ENCODE data around the gene SELENOF.

Gene SELENOF

DNA sequence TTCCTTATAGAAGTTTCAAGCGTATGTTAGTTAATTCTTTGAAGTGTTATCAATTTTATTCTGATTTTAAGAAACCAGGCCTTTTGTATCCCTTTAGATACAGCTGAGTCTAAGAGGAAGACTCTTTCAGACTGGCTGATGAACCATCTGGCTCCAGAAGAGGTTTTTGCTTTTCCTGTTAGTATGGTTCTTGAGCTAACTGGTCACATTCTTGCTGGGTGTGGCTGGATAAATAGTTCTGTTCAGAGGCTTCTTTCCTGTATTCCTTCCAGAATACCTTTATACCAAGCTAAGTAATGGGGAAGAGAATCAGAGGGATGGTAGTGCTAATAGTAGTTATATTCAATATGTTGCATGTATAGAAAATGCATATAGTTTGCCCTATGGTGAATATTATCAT is 13.0 kb upstream of the SELENOF start:
- Histone ChIP-seq H4K5ac (ENCODE audit: low read length) (no peak overlapping the region), H3K27ac (ENCODE audit: low read depth, low read length) (no peak overlapping the region), H2AK5ac (ENCODE audit: low read length) (no peak overlapping the region), H3K79me2 (ENCODE audit: control insufficient read depth, insufficient read depth, low read length) (peaks cover 5% of the 10 kb centered on the region), H2BK15ac (replicated peaks; ENCODE audit: low read depth) (no peak overlapping the region), H2BK5ac (ENCODE audit: low read length) (no peak overlapping the region), H3K4me1 (ENCODE audit: control insufficient read depth, low read depth, low read length) (no peaks in the 10 kb centered on the region), H3K9ac (ENCODE audit: low read length) (no peak overlapping the region), H4K8ac (ENCODE audit: low read depth, low read length) (no peak overlapping the region), H3K4me3 (ENCODE audit: low read length) (no peak overlapping the region), H3K4ac (ENCODE audit: low read depth, low read length) (no peak overlapping the region), H3K18ac (ENCODE audit: low read length) (no peak overlapping the region), H3K23ac (ENCODE audit: low read length) (no peak overlapping the region), H3K4me2 (ENCODE audit: low read length) (no peak overlapping the region), H3K56ac (ENCODE audit: low read length) (no peak overlapping the region), H3K36me3 (ENCODE audit: control insufficient read depth, insufficient read depth, low read length) (no peaks in the 10 kb centered on the region), H3K27me3 (ENCODE audit: insufficient read depth, low read length, poor library complexity) (no peaks in the 10 kb centered on the region), H2BK120ac (ENCODE audit: low read depth, low read length) (no peak overlapping the region), H3K79me1 (ENCODE audit: low read length) (no peaks in the 10 kb centered on the region)
- DNase-seq = no peak
- WGBS (ENCODE audit: extremely low coverage, insufficient coverage, low lambda C conversion rate) = no CpG with 5 or more reads among the region's 1 CpG

DNA sequence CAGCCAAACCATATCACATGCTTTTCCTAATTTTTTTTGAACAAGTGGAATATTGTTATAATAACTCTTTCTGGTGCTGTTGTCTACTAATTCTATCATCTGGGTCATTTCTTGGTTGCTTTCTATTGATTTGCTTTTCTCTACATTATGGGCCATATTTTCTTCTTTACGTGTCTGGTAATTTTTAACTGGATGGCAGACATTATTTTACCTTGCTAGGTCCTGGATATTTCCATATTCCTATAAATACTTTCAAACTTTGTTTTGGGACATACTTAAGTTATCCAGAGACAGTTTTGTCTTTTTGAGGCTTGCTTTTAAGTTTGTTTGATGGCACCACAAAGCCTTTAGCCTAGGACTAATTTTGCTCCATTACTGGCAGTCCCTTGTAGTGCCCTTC is 11.8 kb upstream of the SELENOF start:
- H3K56ac ChIP-seq (ENCODE audit: low read length) = no peak overlapping the region
- no peak overlapping the region for H2BK15ac ChIP-seq (replicated peaks; ENCODE audit: low read depth)
- no peak overlapping the region for H3K23ac ChIP-seq (ENCODE audit: low read length)
- H3K27me3 ChIP-seq (ENCODE audit: insufficient read depth, low read length, poor library complexity) = no peaks in the 10 kb centered on the region
- H2BK5ac ChIP-seq (ENCODE audit: low read length) = no peak overlapping the region
- no peak overlapping the region for H3K18ac ChIP-seq (ENCODE audit: low read length)
- peaks cover 11% of the 10 kb centered on the region for H3K79me2 ChIP-seq (ENCODE audit: control insufficient read depth, insufficient read depth, low read length)
- H3K27ac ChIP-seq (ENCODE audit: low read depth, low read length) = no peak overlapping the region
- no peaks in the 10 kb centered on the region for H3K79me1 ChIP-seq (ENCODE audit: low read length)
- no peak overlapping the region for H2BK120ac ChIP-seq (ENCODE audit: low read depth, low read length)
- no peak overlapping the region for H3K9ac ChIP-seq (ENCODE audit: low read length)
- H3K36me3 ChIP-seq (ENCODE audit: control insufficient read depth, insufficient read depth, low read length) = no peaks in the 10 kb centered on the region
- no peaks in the 10 kb centered on the region for H3K4me1 ChIP-seq (ENCODE audit: control insufficient read depth, low read depth, low read length)
- no peak overlapping the region for H3K4me3 ChIP-seq (ENCODE audit: low read length)
- no peak overlapping the region for H2AK5ac ChIP-seq (ENCODE audit: low read length)
- H4K5ac ChIP-seq (ENCODE audit: low read length) = no peak overlapping the region
- no peak overlapping the region for H4K8ac ChIP-seq (ENCODE audit: low read depth, low read length)
- WGBS (ENCODE audit: extremely low coverage, insufficient coverage, low lambda C conversion rate) = no CpG with 5 or more reads among the region's 1 CpG
- no peak overlapping the region for H3K4me2 ChIP-seq (ENCODE audit: low read length)
- DNase-seq = no peak
- no peak overlapping the region for H3K4ac ChIP-seq (ENCODE audit: low read depth, low read length)

DNA sequence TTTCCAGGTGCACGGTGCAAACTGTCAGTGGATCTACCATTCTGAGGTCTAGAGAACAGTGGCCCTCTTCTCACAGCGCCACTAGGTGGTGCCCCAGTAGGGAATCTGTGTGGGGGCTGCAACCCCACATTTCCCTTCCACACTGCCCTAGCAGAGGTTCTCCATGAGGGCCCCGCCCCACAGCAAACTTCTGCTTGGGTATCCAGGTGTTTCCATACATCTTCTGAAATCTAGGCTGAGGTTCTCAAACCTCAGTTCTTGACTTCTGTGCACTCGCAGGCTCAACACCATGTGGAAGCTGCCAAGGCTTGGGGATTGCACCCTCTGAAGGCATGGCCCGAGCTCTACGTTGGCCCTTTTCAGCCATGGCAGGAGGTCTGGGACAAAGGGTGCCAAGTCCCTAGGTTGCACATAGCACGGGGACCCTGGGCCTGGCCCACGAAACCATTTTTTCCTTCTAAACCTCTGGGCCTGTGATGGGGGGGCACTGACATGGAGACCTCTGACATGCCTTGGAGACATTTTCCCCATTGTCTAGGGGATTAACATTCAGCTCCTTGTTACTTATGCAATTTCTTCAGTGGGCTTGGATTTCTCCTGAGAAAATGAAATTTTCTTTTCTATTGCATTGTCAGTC is 10.5 kb upstream of the SELENOF start:
- H3K56ac ChIP-seq (ENCODE audit: low read length) = no peak overlapping the region
- no peak overlapping the region for H3K18ac ChIP-seq (ENCODE audit: low read length)
- no peak overlapping the region for H3K9ac ChIP-seq (ENCODE audit: low read length)
- H2AK5ac ChIP-seq (ENCODE audit: low read length) = no peak overlapping the region
- H2BK5ac ChIP-seq (ENCODE audit: low read length) = no peak overlapping the region
- no peak for DNase-seq
- no peak overlapping the region for H3K23ac ChIP-seq (ENCODE audit: low read length)
- no peak overlapping the region for H3K4ac ChIP-seq (ENCODE audit: low read depth, low read length)
- H3K4me3 ChIP-seq (ENCODE audit: low read length) = no peak overlapping the region
- H3K4me1 ChIP-seq (ENCODE audit: control insufficient read depth, low read depth, low read length) = no peaks in the 10 kb centered on the region
- H2BK120ac ChIP-seq (ENCODE audit: low read depth, low read length) = no peak overlapping the region
- H3K79me2 ChIP-seq (ENCODE audit: control insufficient read depth, insufficient read depth, low read length) = peaks cover 16% of the 10 kb centered on the region
- no peak overlapping the region for H3K4me2 ChIP-seq (ENCODE audit: low read length)
- no peaks in the 10 kb centered on the region for H3K36me3 ChIP-seq (ENCODE audit: control insufficient read depth, insufficient read depth, low read length)
- H3K79me1 ChIP-seq (ENCODE audit: low read length) = peaks cover 1% of the 10 kb centered on the region
- no peak overlapping the region for H3K27ac ChIP-seq (ENCODE audit: low read depth, low read length)
- no peak overlapping the region for H4K5ac ChIP-seq (ENCODE audit: low read length)
- WGBS (ENCODE audit: extremely low coverage, insufficient coverage, low lambda C conversion rate) = no CpG with 5 or more reads among the region's 8 CpGs
- no peaks in the 10 kb centered on the region for H3K27me3 ChIP-seq (ENCODE audit: insufficient read depth, low read length, poor library complexity)
- H2BK15ac ChIP-seq (replicated peaks; ENCODE audit: low read depth) = no peak overlapping the region
- no peak overlapping the region for H4K8ac ChIP-seq (ENCODE audit: low read depth, low read length)

DNA sequence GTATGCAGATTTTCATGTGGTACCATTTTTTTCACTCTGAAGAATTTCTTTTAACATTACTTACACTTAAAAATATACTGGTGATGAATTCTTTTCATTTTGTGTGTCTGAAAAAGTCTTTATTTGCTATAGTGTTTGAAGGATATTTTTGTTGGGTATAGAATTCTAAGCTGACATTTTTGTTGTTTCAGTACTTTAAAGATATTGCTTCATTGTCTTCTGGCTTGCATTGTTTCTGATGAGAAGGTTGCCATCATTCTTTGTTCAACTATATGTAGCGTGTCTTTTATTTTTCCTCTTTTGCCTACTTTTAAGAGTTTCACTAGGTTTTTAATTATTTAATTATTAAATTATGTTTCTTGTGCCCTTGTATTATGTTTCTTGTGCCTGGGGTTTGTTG is 8.5 kb upstream of the SELENOF start:
- Histone ChIP-seq H3K36me3 (ENCODE audit: control insufficient read depth, insufficient read depth, low read length) (no peaks in the 10 kb centered on the region), H3K56ac (ENCODE audit: low read length) (no peak overlapping the region), H3K79me1 (ENCODE audit: low read length) (peaks cover 1% of the 10 kb centered on the region), H3K4ac (ENCODE audit: low read depth, low read length) (no peak overlapping the region), H4K8ac (ENCODE audit: low read depth, low read length) (no peak overlapping the region), H3K27me3 (ENCODE audit: insufficient read depth, low read length, poor library complexity) (no peaks in the 10 kb centered on the region), H3K4me2 (ENCODE audit: low read length) (no peak overlapping the region), H3K4me1 (ENCODE audit: control insufficient read depth, low read depth, low read length) (no peaks in the 10 kb centered on the region), H2BK5ac (ENCODE audit: low read length) (no peak overlapping the region), H4K5ac (ENCODE audit: low read length) (no peak overlapping the region), H3K4me3 (ENCODE audit: low read length) (no peak overlapping the region), H3K79me2 (ENCODE audit: control insufficient read depth, insufficient read depth, low read length) (peaks cover 17% of the 10 kb centered on the region), H2AK5ac (ENCODE audit: low read length) (no peak overlapping the region), H3K9ac (ENCODE audit: low read length) (no peak overlapping the region), H3K18ac (ENCODE audit: low read length) (no peak overlapping the region), H2BK15ac (replicated peaks; ENCODE audit: low read depth) (no peak overlapping the region), H2BK120ac (ENCODE audit: low read depth, low read length) (no peak overlapping the region), H3K27ac (ENCODE audit: low read depth, low read length) (no peak overlapping the region), H3K23ac (ENCODE audit: low read length) (no peak overlapping the region)
- WGBS (ENCODE audit: extremely low coverage, insufficient coverage, low lambda C conversion rate) = no CpG with 5 or more reads among the region's 1 CpG
- no peak for DNase-seq

DNA sequence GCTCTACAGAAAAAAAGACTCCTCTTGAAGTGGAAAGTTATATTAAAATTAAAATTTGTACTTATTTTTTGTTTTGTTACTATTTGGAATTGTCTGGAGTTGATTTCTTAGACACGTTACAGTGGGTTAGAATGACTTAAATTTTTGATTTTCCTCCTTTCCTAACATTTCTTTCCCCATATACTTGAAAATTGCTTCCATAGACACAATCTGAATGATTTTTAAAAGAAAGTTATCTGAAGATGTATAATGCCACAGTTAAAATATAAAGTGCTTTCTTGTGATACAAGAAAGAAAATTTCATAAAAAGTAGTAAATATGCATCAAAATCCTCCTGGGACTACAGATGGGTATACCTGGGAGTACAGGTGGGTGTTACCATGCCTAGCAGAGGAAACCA is 2.8 kb upstream of the SELENOF start:
- H3K79me2 ChIP-seq (ENCODE audit: control insufficient read depth, insufficient read depth, low read length) = peaks cover 41% of the 10 kb centered on the region
- H2AK5ac ChIP-seq (ENCODE audit: low read length) = no peak overlapping the region
- H3K79me1 ChIP-seq (ENCODE audit: low read length) = peaks cover 12% of the 10 kb centered on the region
- H3K36me3 ChIP-seq (ENCODE audit: control insufficient read depth, insufficient read depth, low read length) = no peaks in the 10 kb centered on the region
- H3K27me3 ChIP-seq (ENCODE audit: insufficient read depth, low read length, poor library complexity) = no peaks in the 10 kb centered on the region
- H3K56ac ChIP-seq (ENCODE audit: low read length) = no peak overlapping the region
- H3K18ac ChIP-seq (ENCODE audit: low read length) = no peak overlapping the region
- no peak overlapping the region for H2BK15ac ChIP-seq (replicated peaks; ENCODE audit: low read depth)
- H3K4me1 ChIP-seq (ENCODE audit: control insufficient read depth, low read depth, low read length) = peaks cover 5% of the 10 kb centered on the region
- no peak overlapping the region for H2BK5ac ChIP-seq (ENCODE audit: low read length)
- no CpG with 5 or more reads among the region's 1 CpG for WGBS (ENCODE audit: extremely low coverage, insufficient coverage, low lambda C conversion rate)
- H3K4ac ChIP-seq (ENCODE audit: low read depth, low read length) = no peak overlapping the region
- no peak overlapping the region for H3K9ac ChIP-seq (ENCODE audit: low read length)
- H3K4me3 ChIP-seq (ENCODE audit: low read length) = no peak overlapping the region
- no peak overlapping the region for H2BK120ac ChIP-seq (ENCODE audit: low read depth, low read length)
- H3K4me2 ChIP-seq (ENCODE audit: low read length) = no peak overlapping the region
- DNase-seq = no peak
- H3K23ac ChIP-seq (ENCODE audit: low read length) = peak overlapping the region; percentile 16
- H3K27ac ChIP-seq (ENCODE audit: low read depth, low read length) = no peak overlapping the region
- H4K8ac ChIP-seq (ENCODE audit: low read depth, low read length) = no peak overlapping the region
- no peak overlapping the region for H4K5ac ChIP-seq (ENCODE audit: low read length)

DNA sequence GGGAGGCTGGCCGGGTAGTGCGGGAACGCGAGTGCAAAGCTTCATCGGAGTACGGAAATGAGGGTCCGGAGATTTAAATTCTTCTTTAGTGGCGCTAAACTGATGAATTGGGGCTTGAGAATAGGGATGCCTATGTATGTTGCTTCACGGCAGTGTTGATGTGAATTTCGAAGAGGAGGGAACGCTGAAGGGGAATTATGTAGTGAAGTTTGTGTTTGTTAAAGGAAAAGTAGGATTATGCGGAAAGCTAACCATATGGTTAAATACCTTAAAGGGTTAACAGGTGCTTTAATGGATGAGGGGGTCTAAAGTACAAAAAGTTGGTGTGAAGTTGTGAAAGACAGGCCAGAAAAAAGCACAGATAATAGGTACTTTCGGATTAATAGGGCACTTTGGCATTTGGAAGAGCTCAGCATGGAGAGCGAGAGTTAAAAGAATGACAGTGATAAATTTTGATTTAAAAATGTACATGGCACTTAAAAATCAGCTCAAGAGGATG is 1.9 kb upstream of the SELENOF start:
- H2BK120ac ChIP-seq (ENCODE audit: low read depth, low read length) = no peak overlapping the region
- no peak overlapping the region for H3K23ac ChIP-seq (ENCODE audit: low read length)
- peaks cover 45% of the 10 kb centered on the region for H3K79me2 ChIP-seq (ENCODE audit: control insufficient read depth, insufficient read depth, low read length)
- no peaks in the 10 kb centered on the region for H3K36me3 ChIP-seq (ENCODE audit: control insufficient read depth, insufficient read depth, low read length)
- H3K4ac ChIP-seq (ENCODE audit: low read depth, low read length) = no peak overlapping the region
- peak overlapping the region; percentile 99 for H3K27ac ChIP-seq (ENCODE audit: low read depth, low read length)
- no peak overlapping the region for H2BK15ac ChIP-seq (replicated peaks; ENCODE audit: low read depth)
- peak overlapping the region; percentile 93 for H3K56ac ChIP-seq (ENCODE audit: low read length)
- H3K4me2 ChIP-seq (ENCODE audit: low read length) = peak overlapping the region; percentile 99
- H3K79me1 ChIP-seq (ENCODE audit: low read length) = peaks cover 15% of the 10 kb centered on the region
- no peak for DNase-seq
- H4K5ac ChIP-seq (ENCODE audit: low read length) = no peak overlapping the region
- H3K18ac ChIP-seq (ENCODE audit: low read length) = no peak overlapping the region
- H2AK5ac ChIP-seq (ENCODE audit: low read length) = no peak overlapping the region
- H3K4me1 ChIP-seq (ENCODE audit: control insufficient read depth, low read depth, low read length) = peaks cover 5% of the 10 kb centered on the region
- 100% methylated on average over 3 of the region's 14 CpGs for WGBS (ENCODE audit: extremely low coverage, insufficient coverage, low lambda C conversion rate)
- H2BK5ac ChIP-seq (ENCODE audit: low read length) = no peak overlapping the region
- H3K4me3 ChIP-seq (ENCODE audit: low read length) = peak overlapping the region; percentile 80
- no peaks in the 10 kb centered on the region for H3K27me3 ChIP-seq (ENCODE audit: insufficient read depth, low read length, poor library complexity)
- peak overlapping the region; percentile 91 for H3K9ac ChIP-seq (ENCODE audit: low read length)
- no peak overlapping the region for H4K8ac ChIP-seq (ENCODE audit: low read depth, low read length)

Measured in mesendoderm (in vitro differentiated cells).